ENCODE data around the gene IFIT1. TPM values are rescaled to one million over a fixed set of nuclear protein-coding genes. Genes with fewer than 3 reads are reported as not detected.

The IFIT1 gene
- total and polyA plus RNA-seq, 9 of the 15 experiments (the other 6 are each of a cell fraction or from before 2014, with no cell fraction given): 0.03 to 0.40 (median 0.18) TPM

GRCh38 chr10:89369156-89370105, 23.0 kb upstream of the IFIT1 start:
- H3K4me3 ChIP-seq: no peak overlapping the region
- FAIRE-seq (no peak), DNase-seq (ENCODE audit: extremely low read depth in 1 of 4, low spot score in 3 of 4) (no peak), ATAC-seq (peak; percentile 67; the same call in 2 of the 3 replicates)
- H3K9me3 ChIP-seq (replicated peaks; ENCODE audit: control insufficient read depth, insufficient read depth, low read depth, low read length): no peaks in the 10 kb centered on the region
- no peaks in the 10 kb centered on the region for H3K36me3 ChIP-seq (ENCODE audit: control insufficient read depth, insufficient read depth, low read length)
- no peaks in the 10 kb centered on the region for H4K20me1 ChIP-seq (replicated peaks; ENCODE audit: control insufficient read depth, insufficient read depth, low read length)
- in situ Hi-C loops (cut with MboI): no loop called here
- H3K4me1 ChIP-seq (replicated peaks in 1 of 2; ENCODE audit: control insufficient read depth in 2 of 2, insufficient read depth in 2 of 2, low read length in 2 of 2): peaks cover 0 to 21% of the 10 kb centered on the region in 2 experiments; a peak in 2 of 5 replicates
- H3K27ac ChIP-seq (ENCODE audit: extremely low read depth, low read depth, low read length): no peak overlapping the region
- BruUV-seq (replicated peaks): no TSS peak
- no peaks in the 10 kb centered on the region for H3K9me1 ChIP-seq (ENCODE audit: control insufficient read depth, insufficient read depth, low read length)
- CTCF ChIA-PET (ENCODE audit: low intra/inter-chr PET ratio): no interaction called here
- H3K79me2 ChIP-seq (ENCODE audit: control insufficient read depth, insufficient read depth, low read length): no peaks in the 10 kb centered on the region
- intact Hi-C loops (cut with micrococcal nuclease): no loop called here
- 45% methylated on average over 4 of the region's 5 CpGs for WGBS (ENCODE audit: insufficient coverage, low coverage, missing lambda C conversion rate)
- H3K4me2 ChIP-seq (ENCODE audit: insufficient read depth, low read length): no peak overlapping the region
- no peaks in the 10 kb centered on the region for H3K27me3 ChIP-seq (ENCODE audit: control insufficient read depth in 2 of 2, insufficient read depth in 2 of 2, low read length in 2 of 2)
- peak; percentile 49; the same call in 1 of the 2 replicates for TF ChIP-seq DEAF1 (CRISPR knock-in tag; IDR thresholded peaks at IDR 0.05)
- no peak for TF ChIP-seq STAT5A (IDR thresholded peaks at IDR 0.05; ENCODE audit: borderline replicate concordance, low read length)
- TF ChIP-seq, protein P1, sequence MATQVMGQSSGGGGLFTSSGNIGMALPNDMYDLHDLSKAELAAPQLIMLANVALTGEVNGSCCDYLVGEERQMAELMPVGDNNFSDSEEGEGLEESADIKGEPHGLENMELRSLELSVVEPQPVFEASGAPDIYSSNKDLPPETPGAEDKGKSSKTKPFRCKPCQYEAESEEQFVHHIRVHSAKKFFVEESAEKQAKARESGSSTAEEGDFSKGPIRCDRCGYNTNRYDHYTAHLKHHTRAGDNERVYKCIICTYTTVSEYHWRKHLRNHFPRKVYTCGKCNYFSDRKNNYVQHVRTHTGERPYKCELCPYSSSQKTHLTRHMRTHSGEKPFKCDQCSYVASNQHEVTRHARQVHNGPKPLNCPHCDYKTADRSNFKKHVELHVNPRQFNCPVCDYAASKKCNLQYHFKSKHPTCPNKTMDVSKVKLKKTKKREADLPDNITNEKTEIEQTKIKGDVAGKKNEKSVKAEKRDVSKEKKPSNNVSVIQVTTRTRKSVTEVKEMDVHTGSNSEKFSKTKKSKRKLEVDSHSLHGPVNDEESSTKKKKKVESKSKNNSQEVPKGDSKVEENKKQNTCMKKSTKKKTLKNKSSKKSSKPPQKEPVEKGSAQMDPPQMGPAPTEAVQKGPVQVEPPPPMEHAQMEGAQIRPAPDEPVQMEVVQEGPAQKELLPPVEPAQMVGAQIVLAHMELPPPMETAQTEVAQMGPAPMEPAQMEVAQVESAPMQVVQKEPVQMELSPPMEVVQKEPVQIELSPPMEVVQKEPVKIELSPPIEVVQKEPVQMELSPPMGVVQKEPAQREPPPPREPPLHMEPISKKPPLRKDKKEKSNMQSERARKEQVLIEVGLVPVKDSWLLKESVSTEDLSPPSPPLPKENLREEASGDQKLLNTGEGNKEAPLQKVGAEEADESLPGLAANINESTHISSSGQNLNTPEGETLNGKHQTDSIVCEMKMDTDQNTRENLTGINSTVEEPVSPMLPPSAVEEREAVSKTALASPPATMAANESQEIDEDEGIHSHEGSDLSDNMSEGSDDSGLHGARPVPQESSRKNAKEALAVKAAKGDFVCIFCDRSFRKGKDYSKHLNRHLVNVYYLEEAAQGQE (IDR thresholded peaks at IDR 0.05; ENCODE audit: borderline replicate concordance): peak; percentile 31; the same call in 1 of the 2 replicates
- TF ChIP-seq, protein P1 (CRISPR knock-in tag; IDR thresholded peaks at IDR 0.05; ENCODE audit: low read depth): no peak
- peak; percentile 55 to 73 for TF ChIP-seq RAD21 (CRISPR knock-in tag; conservative IDR thresholded peaks at IDR 0.05 in 1 of 2, IDR thresholded peaks at IDR 0.05 in 1 of 2)
- TF ChIP-seq, protein P2, sequence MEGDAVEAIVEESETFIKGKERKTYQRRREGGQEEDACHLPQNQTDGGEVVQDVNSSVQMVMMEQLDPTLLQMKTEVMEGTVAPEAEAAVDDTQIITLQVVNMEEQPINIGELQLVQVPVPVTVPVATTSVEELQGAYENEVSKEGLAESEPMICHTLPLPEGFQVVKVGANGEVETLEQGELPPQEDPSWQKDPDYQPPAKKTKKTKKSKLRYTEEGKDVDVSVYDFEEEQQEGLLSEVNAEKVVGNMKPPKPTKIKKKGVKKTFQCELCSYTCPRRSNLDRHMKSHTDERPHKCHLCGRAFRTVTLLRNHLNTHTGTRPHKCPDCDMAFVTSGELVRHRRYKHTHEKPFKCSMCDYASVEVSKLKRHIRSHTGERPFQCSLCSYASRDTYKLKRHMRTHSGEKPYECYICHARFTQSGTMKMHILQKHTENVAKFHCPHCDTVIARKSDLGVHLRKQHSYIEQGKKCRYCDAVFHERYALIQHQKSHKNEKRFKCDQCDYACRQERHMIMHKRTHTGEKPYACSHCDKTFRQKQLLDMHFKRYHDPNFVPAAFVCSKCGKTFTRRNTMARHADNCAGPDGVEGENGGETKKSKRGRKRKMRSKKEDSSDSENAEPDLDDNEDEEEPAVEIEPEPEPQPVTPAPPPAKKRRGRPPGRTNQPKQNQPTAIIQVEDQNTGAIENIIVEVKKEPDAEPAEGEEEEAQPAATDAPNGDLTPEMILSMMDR (IDR thresholded peaks at IDR 0.05 in 2 of 3, conservative IDR thresholded peaks at IDR 0.05 in 1 of 3; ENCODE audit: insufficient read depth in 2 of 3, low read depth in 1 of 3, low read length in 3 of 3): peak; percentile 10 to 53 (median 19); a peak in 3 of 6 replicates
- H2AFZ ChIP-seq (ENCODE audit: low read depth, low read length): no peak overlapping the region
- POLR2A ChIA-PET: interaction anchor here (0.5 to 0.7 kb wide), 3 partner anchors 14 to 1663 kb away, joined by 3 read pairs; no protein-coding TSS in a partner anchor
- H3K9ac ChIP-seq (ENCODE audit: insufficient read depth in 1 of 2, low read depth in 2 of 2, low read length in 2 of 2): no peak overlapping the region
